PC-3 (cell line): ENCODE measurements around the gene ZIC2.

Source experiments
- EZH2 ChIP-seq: fragments of 300-600 bp; sonication (generic); IDR thresholded peaks from one replicate; pipeline ENCODE4 v1.6.1; 2017; ENCODE audit warnings: antibody characterized with exemption, mild to moderate bottlenecking, low read length; ENCODE audit not compliant: unreplicated experiment
- EZH2phosphoT487 ChIP-seq: fragments of 300-600 bp; sonication (generic); IDR thresholded peaks from 2 replicates; pipeline ENCODE4 v1.6.1; 2018; ENCODE audit warnings: mild to moderate bottlenecking, antibody characterized with exemption, low read length, borderline replicate concordance
- TF ChIP-seq, protein P1 (sequence below): fragments of 300-600 bp; sonication (generic); conservative IDR thresholded peaks from 2 replicates; pipeline ENCODE4 v1.5.1; 2017; ENCODE audit warnings: antibody characterized with exemption, low read depth, mild to moderate bottlenecking, low read length

DNA sequence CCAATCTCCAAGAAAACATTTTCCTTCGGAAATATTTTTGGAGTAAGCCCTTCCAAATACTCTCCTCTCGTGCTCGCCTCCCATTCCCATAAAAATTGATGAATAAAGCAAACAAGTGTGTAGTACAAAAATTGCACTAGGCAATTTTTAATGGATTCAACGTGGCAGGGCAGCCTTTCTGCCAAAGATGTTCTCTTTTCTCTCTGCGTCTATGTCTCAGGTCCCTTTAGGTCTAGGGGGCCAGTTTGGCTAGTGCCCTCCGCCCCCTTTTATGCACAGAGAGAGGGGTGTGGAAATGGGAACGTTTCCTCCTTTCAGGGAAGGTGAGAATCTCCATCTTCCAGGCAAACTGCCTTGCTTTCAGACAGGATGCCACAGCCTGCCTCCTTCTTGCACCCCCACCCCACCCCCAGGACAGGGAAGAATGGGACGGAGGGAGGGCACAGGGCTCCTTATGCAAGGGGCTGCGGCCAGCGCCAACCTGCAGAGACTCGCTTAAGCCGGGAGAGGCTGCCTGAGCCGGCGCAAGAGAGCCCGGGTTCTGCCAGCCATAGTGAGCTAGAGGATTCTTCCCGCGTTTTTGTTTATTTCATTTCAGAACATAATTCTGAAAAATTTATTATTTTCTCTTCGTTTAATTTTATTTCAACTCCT is 2.7 kb upstream of the ZIC2 start:
- TF ChIP-seq, protein P1, sequence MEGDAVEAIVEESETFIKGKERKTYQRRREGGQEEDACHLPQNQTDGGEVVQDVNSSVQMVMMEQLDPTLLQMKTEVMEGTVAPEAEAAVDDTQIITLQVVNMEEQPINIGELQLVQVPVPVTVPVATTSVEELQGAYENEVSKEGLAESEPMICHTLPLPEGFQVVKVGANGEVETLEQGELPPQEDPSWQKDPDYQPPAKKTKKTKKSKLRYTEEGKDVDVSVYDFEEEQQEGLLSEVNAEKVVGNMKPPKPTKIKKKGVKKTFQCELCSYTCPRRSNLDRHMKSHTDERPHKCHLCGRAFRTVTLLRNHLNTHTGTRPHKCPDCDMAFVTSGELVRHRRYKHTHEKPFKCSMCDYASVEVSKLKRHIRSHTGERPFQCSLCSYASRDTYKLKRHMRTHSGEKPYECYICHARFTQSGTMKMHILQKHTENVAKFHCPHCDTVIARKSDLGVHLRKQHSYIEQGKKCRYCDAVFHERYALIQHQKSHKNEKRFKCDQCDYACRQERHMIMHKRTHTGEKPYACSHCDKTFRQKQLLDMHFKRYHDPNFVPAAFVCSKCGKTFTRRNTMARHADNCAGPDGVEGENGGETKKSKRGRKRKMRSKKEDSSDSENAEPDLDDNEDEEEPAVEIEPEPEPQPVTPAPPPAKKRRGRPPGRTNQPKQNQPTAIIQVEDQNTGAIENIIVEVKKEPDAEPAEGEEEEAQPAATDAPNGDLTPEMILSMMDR: no peak
- TF ChIP-seq EZH2phosphoT487 (0 out of 2 replicates have a peak, but pooled peaks have one; percentile 3), EZH2 (no peak)
